Astrocyte of the spinal cord (primary cell): Measurements from ENCODE around the gene THOC2.
"Not testable (repeated sequence)": the region's sequence is repeated elsewhere in the genome, so short reads cannot be mapped to it uniquely, and the experiment has no call there.

Source experiments
- DNase-seq: peaks from one replicate; pipeline ENCODE4 v3.0.0; 2011; ENCODE audit warnings: low read depth, low spot score
- H3K4me3 ChIP-seq: 2 replicates; pipeline ENCODE4 v1.5.1; 2011; ENCODE audit warnings: low read depth, mild to moderate bottlenecking, low read length, moderate library complexity
- in situ Hi-C: cut with HindIII; loops from 2 replicates; pipeline ENCODE4 v1.10.0; 2017; ENCODE audit warnings: low sequenced_read_pairs
- TF ChIP-seq, protein P1 (sequence below): IDR thresholded peaks from 2 replicates; pipeline ENCODE4 v1.5.1; 2012; ENCODE audit warnings: low read depth, mild to moderate bottlenecking, low read length, inconsistent platforms

Gene THOC2

DNA sequence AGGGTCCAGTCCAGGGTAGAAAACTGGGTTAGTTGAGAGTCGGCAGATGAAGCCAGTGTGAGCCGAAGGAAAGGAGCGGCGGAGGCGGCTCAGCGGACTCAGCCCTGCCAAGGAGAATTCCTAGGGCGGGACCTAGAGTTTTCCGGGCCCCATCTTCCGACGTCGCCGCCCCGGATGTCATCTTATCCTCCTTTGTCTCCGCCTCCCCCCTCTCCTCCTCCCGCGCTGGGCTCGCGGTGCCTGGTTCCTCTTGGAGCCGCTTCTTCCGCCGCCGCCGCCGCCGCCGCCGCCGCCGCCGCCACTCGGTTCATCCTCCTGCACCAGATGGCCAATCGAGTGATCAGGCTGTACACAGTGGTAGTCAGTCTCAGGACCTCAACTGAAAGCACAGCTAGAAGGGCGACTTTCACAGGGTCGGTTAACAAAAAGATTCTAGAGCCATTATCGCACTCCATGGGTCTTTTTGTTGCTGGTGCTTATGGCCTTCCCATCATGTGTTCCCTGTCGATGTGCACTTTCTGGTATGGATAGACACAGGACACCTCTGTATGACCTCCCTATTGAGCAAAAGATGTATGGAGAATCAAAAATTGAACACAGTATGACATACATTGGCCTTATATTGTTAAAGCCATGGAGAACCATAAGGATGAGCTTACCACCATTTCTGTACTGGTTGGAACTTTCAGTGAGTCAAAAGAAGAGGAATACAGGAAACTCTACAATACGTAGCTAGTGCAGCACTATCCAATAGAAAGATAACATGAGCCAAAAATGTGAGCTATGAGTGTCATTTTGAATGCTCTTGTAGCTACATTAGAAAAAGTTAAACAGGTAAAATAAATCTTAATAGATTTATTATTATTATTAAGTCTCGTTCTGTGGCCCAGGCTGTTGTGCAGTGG lies 32.4 kb upstream of the THOC2 start:
- in situ Hi-C loops = no loop called here
- DNase-seq = peak; percentile 87
- H3K4me3 ChIP-seq = peak overlapping the region; percentile 33
- TF ChIP-seq, protein P1, sequence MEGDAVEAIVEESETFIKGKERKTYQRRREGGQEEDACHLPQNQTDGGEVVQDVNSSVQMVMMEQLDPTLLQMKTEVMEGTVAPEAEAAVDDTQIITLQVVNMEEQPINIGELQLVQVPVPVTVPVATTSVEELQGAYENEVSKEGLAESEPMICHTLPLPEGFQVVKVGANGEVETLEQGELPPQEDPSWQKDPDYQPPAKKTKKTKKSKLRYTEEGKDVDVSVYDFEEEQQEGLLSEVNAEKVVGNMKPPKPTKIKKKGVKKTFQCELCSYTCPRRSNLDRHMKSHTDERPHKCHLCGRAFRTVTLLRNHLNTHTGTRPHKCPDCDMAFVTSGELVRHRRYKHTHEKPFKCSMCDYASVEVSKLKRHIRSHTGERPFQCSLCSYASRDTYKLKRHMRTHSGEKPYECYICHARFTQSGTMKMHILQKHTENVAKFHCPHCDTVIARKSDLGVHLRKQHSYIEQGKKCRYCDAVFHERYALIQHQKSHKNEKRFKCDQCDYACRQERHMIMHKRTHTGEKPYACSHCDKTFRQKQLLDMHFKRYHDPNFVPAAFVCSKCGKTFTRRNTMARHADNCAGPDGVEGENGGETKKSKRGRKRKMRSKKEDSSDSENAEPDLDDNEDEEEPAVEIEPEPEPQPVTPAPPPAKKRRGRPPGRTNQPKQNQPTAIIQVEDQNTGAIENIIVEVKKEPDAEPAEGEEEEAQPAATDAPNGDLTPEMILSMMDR = no peak

DNA sequence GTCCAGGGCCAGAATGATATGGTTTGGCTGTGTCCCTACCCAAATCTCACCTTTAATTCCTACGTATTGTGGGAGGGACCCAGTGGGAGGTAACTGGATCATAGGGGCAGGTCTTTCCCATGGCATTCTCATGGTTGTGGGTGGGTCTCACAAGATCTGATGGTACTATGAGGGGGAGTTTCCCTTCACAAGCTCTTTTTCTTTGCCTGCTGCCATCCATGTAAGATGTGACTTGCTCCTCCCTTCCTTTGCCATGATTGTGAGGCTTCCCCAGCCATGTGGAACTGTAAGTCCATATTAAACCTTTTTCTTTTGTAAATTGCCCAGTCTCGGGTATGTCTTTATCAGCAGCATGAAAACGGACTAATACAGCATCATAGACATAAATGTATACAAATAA lies 27.0 kb upstream of the THOC2 start:
- H3K4me3 ChIP-seq, in situ Hi-C loops, DNase-seq: not testable (repeated sequence)

DNA sequence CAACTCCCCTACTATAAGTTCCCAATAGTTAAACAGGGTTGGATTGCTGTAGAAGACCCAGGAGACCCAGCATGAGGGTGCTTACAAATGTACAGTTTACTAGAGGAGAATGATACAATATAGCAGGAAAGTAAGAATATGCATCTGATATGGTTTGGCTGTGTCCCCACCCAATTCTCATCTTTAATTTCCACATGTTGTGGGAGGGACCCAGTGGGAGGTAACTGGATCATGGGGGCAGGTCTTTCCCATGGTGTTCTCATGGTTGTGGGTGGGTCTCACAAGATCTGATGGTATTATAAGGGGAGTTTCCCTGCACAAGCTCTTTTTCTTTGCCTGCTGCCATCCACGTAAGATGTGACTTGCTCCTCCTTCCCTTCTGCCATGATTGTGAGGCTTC lies 24.9 kb upstream of the THOC2 start:
- H3K4me3 ChIP-seq, DNase-seq, in situ Hi-C loops: not testable (repeated sequence)

DNA sequence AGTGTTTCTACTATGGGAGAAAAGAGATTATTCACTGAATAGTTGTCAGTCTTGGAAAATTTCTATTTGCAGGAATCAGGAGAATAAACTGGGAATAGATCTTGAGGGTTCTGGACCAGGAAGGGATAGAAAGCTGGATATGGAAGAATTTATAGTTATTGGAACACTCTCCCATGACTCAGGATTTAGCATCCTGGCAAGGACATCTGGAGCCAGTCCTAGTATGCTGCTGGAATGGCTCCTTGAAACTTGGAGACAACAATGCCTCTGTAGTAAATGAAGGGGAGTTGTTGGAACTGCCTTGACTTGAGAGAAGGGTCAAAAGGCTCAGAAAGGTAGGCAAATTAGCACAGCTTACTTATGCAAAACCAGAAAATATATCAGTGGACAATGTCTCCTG lies 23.5 kb upstream of the THOC2 start:
- peak; percentile 36 for DNase-seq
- TF ChIP-seq, protein P1 = no peak
- in situ Hi-C loops = no loop called here

DNA sequence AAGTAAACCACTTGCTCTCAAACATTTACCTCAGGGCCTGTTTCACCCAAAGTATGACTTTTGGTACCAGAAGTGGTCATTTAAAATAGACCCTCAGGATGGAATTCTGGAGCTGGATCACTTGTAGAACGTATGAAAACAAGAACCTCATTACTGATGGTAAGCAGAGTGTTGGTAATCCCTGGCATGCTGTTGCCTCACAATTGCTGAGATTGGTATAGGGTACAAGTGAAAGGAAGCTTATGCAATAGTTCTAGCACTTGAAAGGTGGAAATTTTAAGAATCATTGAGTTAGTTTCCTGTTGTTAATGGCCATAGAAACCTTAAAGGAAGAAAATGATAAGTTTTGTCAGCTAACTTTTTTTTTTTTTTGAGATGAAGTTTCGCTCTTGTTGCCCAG lies 22.3 kb upstream of the THOC2 start:
- in situ Hi-C loops = no loop called here
- TF ChIP-seq, protein P1 = no peak

More for the DNA sequence above, 23.5 kb upstream of the THOC2 start:
- H3K4me3 ChIP-seq = no peak overlapping the region

DNA sequence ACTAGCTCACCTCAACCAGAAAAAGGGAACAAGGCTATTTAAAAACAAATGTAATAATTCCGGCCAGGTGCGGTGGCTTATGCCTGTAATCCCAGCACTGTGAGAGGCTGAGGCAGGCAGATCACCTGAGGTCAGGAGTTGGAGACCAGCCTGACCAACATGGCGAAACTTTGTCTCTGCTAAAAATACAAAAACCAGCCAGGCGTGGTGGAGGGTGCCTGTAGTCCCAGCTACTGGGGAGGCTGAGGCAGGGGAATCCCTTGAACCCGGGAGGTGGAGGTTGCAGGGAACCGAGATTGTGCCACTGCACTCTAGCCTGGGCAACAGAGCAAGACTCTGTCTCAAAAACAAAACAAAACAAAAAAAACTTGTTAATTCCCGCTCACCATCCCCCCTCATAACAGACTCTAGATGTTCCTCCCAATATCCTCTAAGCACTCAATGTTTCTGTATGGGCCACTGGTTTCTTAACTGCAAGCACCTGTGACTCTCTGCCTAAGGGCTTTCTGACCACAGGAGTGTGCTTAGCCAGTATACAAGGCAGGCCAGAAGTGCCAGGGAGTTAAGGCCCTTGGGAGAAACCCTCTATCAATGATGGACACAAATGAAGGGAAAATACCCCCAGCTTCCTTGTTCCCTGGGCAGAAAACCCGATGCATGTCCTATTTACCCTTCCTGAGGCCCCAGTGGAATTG lies 21.0 kb upstream of the THOC2 start:
- no peak for DNase-seq
- in situ Hi-C loops = no loop called here
- TF ChIP-seq, protein P1 = no peak
- H3K4me3 ChIP-seq = no peak overlapping the region

More for the DNA sequence above, 22.3 kb upstream of the THOC2 start:
- H3K4me3 ChIP-seq = no peak overlapping the region
- DNase-seq = no peak

DNA sequence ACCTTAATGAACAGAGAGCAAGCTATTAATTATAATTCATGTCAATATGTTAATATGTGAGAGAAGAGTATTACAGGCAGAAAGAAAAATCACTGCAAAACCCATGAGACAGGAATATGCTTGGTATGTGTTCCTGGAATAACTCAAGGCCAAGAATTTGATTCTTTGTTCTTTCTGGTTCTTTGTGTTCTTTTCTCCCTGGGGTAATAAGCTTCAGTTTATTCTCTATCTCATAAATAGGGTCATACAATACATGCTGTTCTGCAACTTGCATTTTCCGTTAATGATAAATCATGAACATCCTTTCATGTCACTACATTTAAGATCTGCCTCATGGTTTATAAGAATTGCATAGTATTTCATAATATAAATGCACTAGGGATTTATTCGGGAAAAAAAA lies 16.8 kb upstream of the THOC2 start:
- TF ChIP-seq, protein P1 = no peak
- in situ Hi-C loops = no loop called here
- no peak for DNase-seq
- H3K4me3 ChIP-seq = no peak overlapping the region
